SK-N-MC (cell line): ENCODE measurements around the gene MASP2.

ENCODE experiments used
- EZH2 ChIP-seq: fragments of 200-600 bp; sonication (generic); IDR thresholded peaks from one replicate; pipeline ENCODE4 v1.6.1; 2017; ENCODE audit warnings: antibody characterized with exemption
- POLR2AphosphoS5 ChIP-seq: IDR thresholded peaks from 2 replicates; pipeline ENCODE4 v1.6.1; 2012; ENCODE audit warnings: mild to moderate bottlenecking, low read depth, low read length, borderline replicate concordance

DNA sequence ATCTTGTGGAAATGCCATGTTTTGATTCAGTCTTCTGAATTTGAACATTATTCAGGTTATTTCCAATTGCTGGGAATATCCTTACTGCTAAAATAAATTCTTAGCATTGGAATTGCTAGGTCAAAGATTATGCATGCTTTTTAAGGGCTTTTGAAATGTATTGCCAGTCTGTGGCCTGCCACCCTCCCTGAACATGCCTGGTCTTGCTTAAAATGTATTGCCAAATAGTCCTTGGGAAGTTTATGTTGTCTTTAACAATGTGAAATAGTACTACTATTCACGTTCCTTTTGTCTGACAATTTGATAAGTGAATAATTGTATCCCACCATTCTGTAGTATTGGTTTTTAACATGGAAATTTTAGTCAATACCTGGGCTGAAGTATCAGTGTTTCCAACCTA lies 21.0 kb downstream of the MASP2 start:
- no peak for TF ChIP-seq EZH2
- TF ChIP-seq POLR2AphosphoS5, result no peak
